GM19395 (cell line): ENCODE data around the gene RPUSD1.
A peak's percentile ranks its signal among the peaks of the same experiment; 100 is the strongest.
"Not testable (repeated sequence)": the region's sequence is repeated elsewhere in the genome, so short reads cannot be mapped to it uniquely, and the experiment has no call there.

Source experiments
- ATAC-seq: cut with Tn5 transposase; IDR thresholded peaks from one replicate; pipeline ENCODE4 v1.9.1; 2021; ENCODE audit warnings: mild to moderate bottlenecking, moderate library complexity; ENCODE audit not compliant: unreplicated experiment

Gene RPUSD1

GRCh38 chr16:787978-788398, at the start of gene RPUSD1:
RPUSD1 (minus strand) TSS chr16:788381; CDS start chr16:787737, 644 bp downstream.
- ATAC-seq: peak; percentile 34

- not testable (repeated sequence) for ATAC-seq
These were observed 48.6 kb upstream of the RPUSD1 start for GRCh38 chr16:836822-837221.

GRCh38 chr16:836221-836620, 48.0 kb upstream of the RPUSD1 start:
- ATAC-seq: no peak

GRCh38 chr16:835373-835772, 47.2 kb upstream of the RPUSD1 start:
- no peak for ATAC-seq

- no peak for ATAC-seq
These were observed 45.2 kb upstream of the RPUSD1 start for GRCh38 chr16:833411-833810.

- no peak for ATAC-seq
These were observed 44.6 kb upstream of the RPUSD1 start for GRCh38 chr16:832652-833336.

GRCh38 chr16:831571-832413, 43.6 kb upstream of the RPUSD1 start:
- no peak for ATAC-seq

GRCh38 chr16:830871-831570, 42.8 kb upstream of the RPUSD1 start:
- ATAC-seq: no peak

- ATAC-seq: no peak
These were observed 42.1 kb upstream of the RPUSD1 start for GRCh38 chr16:830107-830870.

GRCh38 chr16:828891-829290, 40.7 kb upstream of the RPUSD1 start:
- no peak for ATAC-seq

- ATAC-seq: no peak
These were observed 39.3 kb upstream of the RPUSD1 start for GRCh38 chr16:827513-827912.

- no peak for ATAC-seq
These were observed 37.3 kb upstream of the RPUSD1 start for GRCh38 chr16:825341-826061.

GRCh38 chr16:824601-825000, 36.4 kb upstream of the RPUSD1 start:
- no peak for ATAC-seq

- no peak for ATAC-seq
These were observed 36.0 kb upstream of the RPUSD1 start for GRCh38 chr16:824194-824593.

- no peak for ATAC-seq
These were observed 34.7 kb upstream of the RPUSD1 start for GRCh38 chr16:822909-823297.

- ATAC-seq: no peak
These were observed 34.2 kb upstream of the RPUSD1 start for GRCh38 chr16:822174-822908.

- no peak for ATAC-seq
These were observed 33.6 kb upstream of the RPUSD1 start for GRCh38 chr16:821751-822150.

- ATAC-seq: no peak
These were observed 32.6 kb upstream of the RPUSD1 start for GRCh38 chr16:820748-821147.

GRCh38 chr16:820044-820408, 31.8 kb upstream of the RPUSD1 start:
- not testable (repeated sequence) for ATAC-seq
